ENCODE results near the gene UTP14A.

The UTP14A gene

DNA sequence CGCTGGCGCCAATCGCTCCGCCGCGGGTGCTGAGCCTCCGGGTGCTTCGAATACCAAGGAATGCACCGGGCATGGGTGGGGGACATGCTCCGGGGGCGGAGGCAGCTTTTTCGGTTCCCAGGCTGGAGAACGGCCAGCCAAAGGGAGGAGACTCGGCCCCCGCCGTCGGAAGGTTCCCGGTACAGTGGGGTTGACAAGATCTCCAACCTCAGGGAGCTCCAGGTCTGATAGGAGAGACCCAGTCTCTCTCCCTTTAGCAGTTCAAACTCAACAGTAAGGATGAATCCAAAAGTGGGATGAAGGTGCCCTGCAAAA, 47.3 kb downstream of the UTP14A start:
- no peak for DNase-seq (ENCODE audit: low read depth in 2 of 2)

- DNase-seq (ENCODE audit: low read depth in 2 of 2) = no peak
These were observed 47.9 kb downstream of the UTP14A start for GRCh38 chrX:129953881-129954280.

DNA sequence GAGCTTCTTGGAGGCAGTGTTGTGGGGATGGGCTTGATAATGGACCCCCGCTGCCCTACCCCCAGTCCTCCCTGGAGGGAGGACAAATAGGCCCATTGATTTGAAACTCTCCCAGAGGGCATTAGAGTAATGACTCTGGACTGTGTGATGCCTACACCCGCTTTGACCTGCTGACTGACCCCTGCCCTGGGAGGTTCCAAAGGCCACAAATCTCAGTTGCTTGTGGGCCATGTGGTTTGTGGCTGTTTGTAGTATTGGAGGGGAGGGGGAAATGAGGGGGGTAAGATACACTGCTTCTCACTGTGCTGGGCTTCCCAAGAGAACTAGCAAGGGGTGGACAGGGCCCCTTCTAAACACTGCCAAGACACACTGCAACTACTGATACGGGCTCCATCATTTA, 48.8 kb downstream of the UTP14A start:
- DNase-seq (ENCODE audit: low read depth in 2 of 2) = no peak

- DNase-seq (ENCODE audit: low read depth in 2 of 2) = no peak
These were observed 49.7 kb downstream of the UTP14A start for GRCh38 chrX:129955682-129956081.

DNA sequence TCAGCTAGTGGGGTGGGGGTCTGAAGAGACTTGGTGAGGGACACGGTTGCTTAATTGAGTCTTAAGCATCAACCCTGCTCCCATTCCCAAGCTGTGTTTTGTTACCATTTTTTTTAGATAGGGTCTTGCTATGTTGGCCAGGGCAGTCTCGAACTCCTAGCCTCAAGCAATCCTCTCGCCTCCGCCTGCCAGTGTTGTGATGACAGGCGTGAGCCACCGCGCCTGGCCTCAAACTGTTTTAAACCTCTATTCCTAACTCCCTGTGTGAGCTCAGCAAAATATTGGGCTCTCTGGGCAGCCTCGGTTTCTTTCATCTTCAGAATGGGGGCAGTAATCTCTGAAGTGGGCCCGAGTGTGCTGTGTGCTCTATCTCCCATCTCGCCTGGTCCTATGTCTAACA, 50.2 kb downstream of the UTP14A start:
- no peak for DNase-seq (ENCODE audit: low read depth in 2 of 2)

DNA sequence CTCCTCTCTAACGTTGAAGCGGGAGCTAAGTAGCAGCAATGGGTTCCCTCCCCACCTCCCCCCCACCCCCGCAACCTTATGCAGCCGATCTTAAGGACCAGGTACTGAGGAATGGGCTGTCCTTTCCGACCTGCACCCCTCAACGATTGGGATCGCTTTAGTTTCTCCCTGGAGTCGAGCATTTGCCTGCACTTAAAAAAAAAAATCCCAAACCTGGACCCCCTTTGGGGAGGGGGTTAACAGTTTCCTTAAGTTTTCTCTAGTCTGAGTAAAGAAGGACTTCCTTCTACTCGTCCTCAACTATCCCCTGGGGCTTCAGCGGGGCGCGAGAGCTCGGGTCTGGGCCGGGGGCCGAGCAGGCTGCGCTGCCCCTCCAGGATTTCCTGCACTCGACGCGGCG, 50.8 kb downstream of the UTP14A start:
- DNase-seq (ENCODE audit: low read depth in 2 of 2) = no peak

DNA sequence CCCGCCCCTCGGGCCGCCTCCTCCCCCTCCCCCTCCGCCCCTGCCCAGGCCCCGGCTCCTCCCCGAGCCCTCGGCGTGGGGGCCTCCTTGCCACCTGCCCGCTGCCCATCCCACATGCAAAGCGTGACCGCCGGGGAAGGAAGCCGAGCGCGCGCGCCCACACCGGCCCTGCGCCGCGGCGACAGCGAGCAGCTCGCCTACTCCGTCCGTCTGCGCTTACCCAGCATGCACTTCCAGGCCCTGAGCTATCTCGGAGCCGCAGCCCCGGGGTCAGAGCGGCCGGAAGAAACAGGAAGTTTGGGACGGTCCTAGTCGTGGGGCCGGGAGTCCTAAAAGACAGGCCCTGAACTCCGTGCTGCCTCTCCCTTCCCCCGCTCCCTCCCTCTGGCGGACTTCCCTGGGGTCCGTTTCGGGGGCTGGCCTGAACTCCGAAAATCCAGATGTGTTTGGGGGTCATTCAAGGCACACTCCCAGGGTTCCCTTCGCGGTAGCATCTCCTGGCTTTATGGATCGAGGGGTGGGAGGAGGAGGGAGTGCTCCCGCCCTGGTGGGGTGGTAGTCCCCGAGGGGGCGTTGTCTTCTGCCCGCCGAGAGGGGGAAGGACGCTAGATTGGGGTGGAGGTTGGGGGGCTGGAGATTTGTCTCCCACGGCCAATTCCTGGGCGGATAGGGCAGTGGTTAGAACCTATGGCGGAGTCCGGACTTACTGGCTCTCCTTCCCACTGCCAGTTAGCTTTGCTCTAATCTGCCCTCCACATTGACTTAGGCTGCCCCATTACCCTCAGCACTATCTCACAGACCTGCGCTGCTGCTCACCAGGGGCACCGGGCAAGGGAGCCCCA, 51.5 kb downstream of the UTP14A start:
- no peak for DNase-seq (ENCODE audit: low read depth in 2 of 2)

DNA sequence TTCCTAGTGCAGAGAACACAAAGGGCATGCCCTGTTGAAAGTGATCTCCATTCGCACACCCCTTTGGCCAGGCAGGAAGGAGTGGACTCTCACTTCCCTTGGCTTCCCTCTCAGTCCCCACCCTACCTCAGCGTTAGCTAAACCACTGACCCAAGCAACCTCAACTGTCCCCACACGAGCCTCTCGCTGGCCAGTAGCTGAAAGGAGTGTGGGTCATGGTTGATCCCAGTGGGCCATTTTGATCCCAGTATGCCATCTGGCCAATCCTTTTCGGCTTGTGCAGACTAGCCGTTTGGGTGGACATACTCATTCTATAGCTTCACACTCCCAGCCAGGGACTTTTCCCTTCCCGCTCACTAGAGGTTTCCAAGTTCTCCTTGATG, 52.1 kb downstream of the UTP14A start:
- no peak for DNase-seq (ENCODE audit: low read depth in 2 of 2)

DNA sequence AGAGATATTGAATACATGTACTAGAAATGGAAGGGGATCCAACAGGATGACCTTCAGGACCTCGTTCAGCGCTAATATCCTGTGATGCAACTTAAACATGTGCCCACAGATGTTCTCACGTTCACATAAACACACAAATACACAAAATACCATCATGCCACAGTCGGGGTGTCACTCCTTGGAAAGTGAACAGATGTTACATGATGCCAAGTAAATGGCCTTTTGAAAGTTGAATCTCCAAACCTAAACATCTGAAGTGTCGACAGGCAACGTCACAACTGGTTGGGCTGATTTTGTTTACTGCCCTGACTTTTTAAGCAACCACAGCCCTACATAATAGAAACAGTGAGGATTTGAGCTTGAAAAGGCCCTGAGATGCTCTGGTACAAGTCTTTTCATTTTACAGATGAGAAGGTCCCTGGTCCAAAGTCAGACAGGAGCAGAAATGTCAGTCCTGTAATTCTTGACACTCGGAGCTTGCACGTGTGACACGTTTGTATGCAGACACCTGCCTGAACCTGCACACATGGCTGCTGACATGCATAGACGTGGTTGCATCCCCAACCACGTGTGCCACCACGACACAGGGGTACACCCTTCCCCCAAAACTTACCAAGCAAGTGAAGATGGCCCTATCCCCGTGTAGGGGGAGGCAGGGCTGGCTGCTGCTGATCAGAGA, 53.0 kb downstream of the UTP14A start:
- DNase-seq (ENCODE audit: low read depth in 2 of 2) = no peak

- no peak for DNase-seq (ENCODE audit: low read depth in 2 of 2)
These were observed 53.5 kb downstream of the UTP14A start for GRCh38 chrX:129959493-129959832.

- no peak for DNase-seq (ENCODE audit: low read depth in 2 of 2)
These were observed 55.5 kb downstream of the UTP14A start for GRCh38 chrX:129961180-129962083.

DNA sequence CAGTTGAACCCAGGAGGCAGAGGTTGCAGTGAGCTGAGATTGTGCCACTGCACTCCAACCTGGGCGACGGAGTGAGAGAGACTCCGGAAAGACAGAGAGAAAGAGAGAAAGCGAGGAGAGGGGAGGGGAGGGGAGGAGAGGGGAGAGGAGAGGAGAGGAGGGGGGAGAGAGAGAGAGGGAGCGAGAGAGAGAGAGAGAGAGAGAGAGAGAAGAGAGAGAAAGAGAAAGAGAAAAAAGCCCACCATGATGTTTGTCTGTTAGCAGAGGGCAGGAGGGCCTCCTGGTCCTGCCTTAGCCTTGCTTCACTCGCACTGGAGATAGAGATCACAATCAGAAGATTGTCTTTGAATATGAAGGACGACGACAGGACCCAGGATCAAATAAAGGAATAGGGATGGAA, 57.8 kb downstream of the UTP14A start:
- DNase-seq (ENCODE audit: low read depth in 2 of 2) = no peak

GRCh38 chrX:129965166-129965565, 59.2 kb downstream of the UTP14A start:
- DNase-seq (ENCODE audit: low read depth in 2 of 2) = no peak

GRCh38 chrX:129968968-129969367, 63.0 kb downstream of the UTP14A start:
- no peak for DNase-seq (ENCODE audit: low read depth in 2 of 2)

DNA sequence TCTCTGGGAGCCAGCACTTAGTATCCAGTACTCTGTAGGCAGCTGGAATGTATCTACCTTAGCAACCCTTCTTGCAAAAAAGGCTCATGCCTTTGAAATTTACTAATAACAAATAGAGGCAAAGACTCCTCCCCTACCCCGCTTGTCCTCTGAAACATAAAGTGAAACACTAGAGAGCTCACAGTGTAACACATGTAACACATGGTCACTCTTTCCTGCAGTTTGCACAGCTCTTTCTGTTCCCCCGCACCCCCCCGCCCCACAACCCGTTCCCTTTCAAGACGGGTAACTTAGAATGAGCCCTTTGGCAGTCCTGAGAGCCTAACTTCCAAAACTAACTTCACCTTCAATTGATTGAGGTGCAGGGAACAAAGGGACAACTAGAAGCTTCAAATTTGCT, 70.5 kb downstream of the UTP14A start:
- no peak for DNase-seq (ENCODE audit: low read depth in 2 of 2)
